ENCODE results near the gene UIMC1.
"Not testable (repeated sequence)": the region's sequence is repeated elsewhere in the genome, so short reads cannot be mapped to it uniquely, and the experiment has no call there.

Gene UIMC1

DNA sequence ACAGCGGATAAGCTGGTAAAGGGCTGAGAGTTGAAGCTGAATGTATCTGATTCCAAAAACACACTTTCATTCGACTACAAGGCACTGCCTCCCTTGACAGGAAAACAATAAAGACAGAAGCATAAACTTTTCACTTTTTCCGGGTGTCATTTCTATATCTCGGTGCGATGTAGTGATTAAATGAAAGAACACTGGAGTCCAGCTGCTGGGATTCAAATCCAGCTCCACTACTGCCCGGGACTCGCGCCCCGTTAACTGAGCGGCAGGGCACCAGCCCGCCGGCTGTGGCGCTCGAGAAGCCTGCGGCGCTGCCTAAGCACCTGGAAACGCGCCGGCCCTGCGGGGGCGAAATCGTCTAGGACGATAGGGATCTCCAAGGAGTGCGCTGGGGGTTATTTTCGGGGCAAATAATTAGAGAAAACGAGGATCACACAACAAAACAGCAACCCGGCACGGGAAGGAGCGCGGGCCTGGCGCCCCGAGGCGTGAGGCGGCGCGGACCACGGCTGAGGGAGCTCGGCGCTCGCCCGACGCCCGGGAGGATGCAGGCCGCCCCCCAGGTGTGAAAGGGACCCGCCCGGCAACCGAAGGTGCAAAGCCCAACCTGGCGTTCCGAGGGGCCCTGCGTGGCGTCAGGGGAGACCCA is 837 bp downstream of the UIMC1 start:
- DNase-seq (ENCODE audit: low read depth in 2 of 2) = peak; percentile 35 to 41

- no peak for DNase-seq (ENCODE audit: low read depth in 2 of 2)
Observed at GRCh38 chr5:177004961-177005360, 1.6 kb downstream of the UIMC1 start.

GRCh38 chr5:177003649-177004048 is 2.9 kb downstream of the UIMC1 start:
- no peak for DNase-seq (ENCODE audit: low read depth in 2 of 2)

- not testable (repeated sequence) for DNase-seq (ENCODE audit: low read depth in 2 of 2)
Observed at GRCh38 chr5:176999526-176999925, 7.1 kb downstream of the UIMC1 start.

DNA sequence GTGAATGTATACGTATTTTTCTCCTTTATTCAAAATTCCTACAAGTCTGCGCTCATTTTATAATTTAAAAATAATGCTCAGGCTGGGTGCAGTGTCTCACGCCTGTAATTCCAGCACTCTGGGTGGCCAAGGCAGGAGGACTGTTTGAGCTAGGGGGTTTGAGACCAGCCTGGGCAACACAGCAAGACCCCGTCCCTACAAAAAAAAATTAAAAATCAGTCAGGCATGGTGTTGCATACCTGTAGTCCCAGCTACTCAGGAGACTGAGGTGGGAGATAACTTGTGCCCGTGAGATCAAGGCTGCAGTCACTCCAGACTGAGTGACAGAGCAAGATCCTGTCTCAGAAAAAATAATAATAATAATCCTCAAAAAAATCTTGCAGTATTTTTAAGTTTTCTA is 7.8 kb downstream of the UIMC1 start:
- no peak for DNase-seq (ENCODE audit: low read depth in 2 of 2)

DNA sequence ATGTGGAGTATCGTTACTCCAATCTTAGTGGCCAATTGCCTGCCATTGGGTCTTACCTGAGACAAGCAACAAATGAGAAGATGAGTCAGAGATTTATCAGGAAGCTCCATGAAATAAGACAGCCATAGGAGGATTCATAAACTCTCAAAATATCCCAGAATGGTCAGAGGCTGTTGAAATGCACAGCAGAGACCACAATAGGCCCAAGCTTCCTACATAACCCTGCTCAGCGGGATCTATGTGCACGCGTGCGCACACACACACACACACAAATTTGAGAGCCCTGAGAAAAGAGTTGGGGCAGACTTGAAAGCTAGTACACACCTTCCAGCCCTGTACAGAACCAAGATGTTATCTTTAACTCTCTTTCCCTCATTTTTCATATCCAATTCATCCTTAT is 9.8 kb downstream of the UIMC1 start:
- DNase-seq (ENCODE audit: low read depth in 2 of 2) = no peak

- no peak for DNase-seq (ENCODE audit: low read depth in 2 of 2)
Observed at GRCh38 chr5:176995896-176996767, 10.4 kb downstream of the UIMC1 start.

DNA sequence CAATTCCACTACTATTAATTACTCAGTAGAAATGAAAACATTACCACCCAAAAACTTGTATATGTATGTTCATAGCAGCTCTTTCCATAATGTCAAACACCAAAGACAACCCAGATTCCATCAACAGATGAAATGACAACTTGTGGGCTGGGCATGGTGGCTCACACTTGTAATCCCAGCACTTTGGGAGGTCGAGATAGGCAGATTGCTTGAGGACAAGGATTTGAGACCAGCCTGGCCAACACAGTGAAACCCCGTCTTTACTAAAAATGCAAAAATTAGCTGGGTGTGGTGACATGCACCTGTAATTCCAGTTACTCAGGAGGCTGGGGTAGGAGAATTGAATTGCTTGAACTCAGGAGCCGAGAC is 11.5 kb downstream of the UIMC1 start:
- no peak for DNase-seq (ENCODE audit: low read depth in 2 of 2)

- DNase-seq (ENCODE audit: low read depth in 2 of 2) = no peak
Observed at GRCh38 chr5:176994460-176995121, 12.0 kb downstream of the UIMC1 start.

DNA sequence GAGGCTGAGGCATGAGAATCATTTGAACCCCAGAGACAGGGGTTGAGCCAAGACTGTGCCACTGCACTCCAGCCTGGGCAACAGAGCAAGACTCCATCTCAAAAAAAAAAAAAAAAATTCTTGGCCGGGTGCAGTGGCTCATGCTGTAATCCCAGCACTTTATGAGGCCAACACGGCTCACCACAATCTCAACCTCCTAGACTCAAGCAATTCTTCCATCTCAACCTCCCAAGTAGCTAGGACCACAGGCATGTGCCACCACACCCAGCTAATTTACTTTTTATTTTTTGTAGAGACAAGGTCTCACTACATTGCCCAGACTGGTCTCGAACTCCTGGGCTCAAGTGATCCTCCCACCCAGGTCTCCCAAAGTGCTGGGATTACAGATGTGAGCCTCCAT is 13.5 kb downstream of the UIMC1 start:
- DNase-seq (ENCODE audit: low read depth in 2 of 2) = not testable (repeated sequence)

DNA sequence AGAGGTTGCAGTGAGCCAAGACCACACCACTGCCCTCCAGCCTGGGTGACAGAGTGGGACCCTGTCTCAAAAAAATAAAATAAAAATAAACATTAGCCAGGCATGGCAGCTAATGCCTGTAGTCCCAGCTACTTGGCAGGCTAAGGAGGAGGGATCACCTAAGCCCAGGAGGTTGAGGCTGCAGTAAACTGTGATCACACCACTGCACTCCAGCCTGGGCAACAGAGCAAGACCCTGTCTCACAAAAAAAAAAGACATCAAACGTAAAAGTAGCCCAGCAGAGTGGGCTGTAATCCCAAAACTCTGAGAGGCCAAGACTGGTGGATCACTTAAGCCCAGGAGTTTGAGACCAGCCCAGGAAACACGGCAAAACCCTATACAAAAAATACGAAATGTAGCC is 19.0 kb downstream of the UIMC1 start:
- DNase-seq (ENCODE audit: low read depth in 2 of 2) = no peak

DNA sequence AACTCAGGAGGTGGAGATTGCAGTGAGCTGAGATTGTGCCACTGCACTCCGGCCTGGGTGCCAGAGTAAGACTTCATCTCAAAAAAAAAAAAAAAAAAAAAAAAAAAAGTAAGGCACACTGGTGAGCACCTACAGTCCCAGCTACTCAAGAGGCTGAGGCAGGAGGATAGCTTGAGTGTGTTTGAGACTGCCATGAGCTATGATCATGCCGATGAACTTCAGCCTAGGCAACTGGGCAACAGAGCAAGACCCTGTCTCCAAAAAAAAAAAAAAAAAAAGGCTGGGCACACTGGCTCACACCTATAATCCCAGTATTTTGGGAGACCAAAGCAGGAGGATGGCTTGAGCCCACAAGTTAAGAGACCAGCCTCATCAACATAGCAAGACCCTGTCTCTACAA is 20.3 kb downstream of the UIMC1 start:
- DNase-seq (ENCODE audit: low read depth in 2 of 2) = no peak

GRCh38 chr5:176985516-176985915 is 21.1 kb downstream of the UIMC1 start:
- DNase-seq (ENCODE audit: low read depth in 2 of 2) = peak in 1 of 2 donors; percentile 11

- not testable (repeated sequence) for DNase-seq (ENCODE audit: low read depth in 2 of 2)
Observed at GRCh38 chr5:176984176-176984575, 22.4 kb downstream of the UIMC1 start.

DNA sequence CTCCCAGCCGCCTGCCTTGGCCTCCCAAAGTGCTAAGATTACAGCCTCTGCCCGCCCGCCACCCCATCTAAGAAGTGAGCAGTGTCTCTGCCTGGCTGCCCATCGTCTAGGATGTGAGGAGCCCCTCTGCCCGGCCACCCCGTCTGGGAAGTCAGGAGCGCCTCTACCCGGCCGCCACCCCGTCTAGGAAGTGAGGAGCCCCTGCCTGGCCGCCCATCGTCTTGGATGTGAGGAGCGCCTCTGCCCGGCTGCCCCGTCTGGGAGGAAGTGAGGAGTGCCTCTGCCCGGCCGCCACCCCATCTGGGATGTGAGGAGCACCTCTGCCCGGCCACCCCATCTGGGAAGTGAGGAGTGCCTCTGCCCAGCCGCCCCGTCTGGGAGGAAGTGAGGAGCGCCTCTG is 23.0 kb downstream of the UIMC1 start:
- DNase-seq (ENCODE audit: low read depth in 2 of 2) = not testable (repeated sequence)

DNA sequence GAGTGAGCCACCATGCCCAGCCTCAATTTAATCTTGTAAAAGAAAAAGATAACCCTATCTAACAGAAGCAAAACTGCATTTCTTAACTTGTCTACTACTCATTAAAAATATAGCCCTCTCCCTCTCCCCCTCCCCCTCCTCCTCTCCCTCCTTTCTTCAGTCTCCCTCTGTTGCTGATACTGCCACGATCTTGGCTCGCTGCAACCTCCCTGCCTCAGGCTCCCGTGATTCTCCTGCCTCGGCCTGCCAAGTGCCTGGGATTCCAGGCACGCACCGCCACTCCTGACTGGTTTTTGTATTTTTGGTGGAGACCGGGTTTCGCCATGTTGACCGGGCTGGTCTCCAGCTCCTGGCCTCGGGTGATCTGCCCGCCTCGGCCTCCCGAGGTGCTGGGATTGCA is 23.5 kb downstream of the UIMC1 start:
- DNase-seq (ENCODE audit: low read depth in 2 of 2) = not testable (repeated sequence)

- DNase-seq (ENCODE audit: low read depth in 2 of 2) = no peak
Observed at GRCh38 chr5:176980818-176981217, 25.8 kb downstream of the UIMC1 start.

DNA sequence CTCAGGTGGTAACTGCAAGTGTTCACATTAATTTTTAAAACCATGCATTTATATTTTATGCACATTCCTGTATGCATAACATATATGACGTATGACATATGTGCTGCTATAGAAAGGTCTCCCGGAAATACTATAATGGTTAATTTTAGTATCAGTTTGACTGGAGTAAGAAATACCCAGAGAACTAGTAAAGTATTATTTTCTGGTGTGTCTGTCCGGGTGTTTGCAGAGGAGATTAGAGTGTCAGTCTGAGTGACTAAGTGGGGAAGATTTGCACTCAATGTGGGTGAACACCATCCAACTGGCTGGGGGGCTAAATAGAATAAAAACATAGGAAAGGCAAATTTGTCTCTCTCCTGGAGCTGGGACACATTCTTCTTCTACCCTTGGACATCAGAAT is 26.9 kb downstream of the UIMC1 start:
- DNase-seq (ENCODE audit: low read depth in 2 of 2) = no peak

- no peak for DNase-seq (ENCODE audit: low read depth in 2 of 2)
Observed at GRCh38 chr5:176965633-176966032, 40.9 kb downstream of the UIMC1 start.

GRCh38 chr5:176959051-176959450 is 47.5 kb downstream of the UIMC1 start:
- DNase-seq (ENCODE audit: low read depth in 2 of 2) = no peak

DNA sequence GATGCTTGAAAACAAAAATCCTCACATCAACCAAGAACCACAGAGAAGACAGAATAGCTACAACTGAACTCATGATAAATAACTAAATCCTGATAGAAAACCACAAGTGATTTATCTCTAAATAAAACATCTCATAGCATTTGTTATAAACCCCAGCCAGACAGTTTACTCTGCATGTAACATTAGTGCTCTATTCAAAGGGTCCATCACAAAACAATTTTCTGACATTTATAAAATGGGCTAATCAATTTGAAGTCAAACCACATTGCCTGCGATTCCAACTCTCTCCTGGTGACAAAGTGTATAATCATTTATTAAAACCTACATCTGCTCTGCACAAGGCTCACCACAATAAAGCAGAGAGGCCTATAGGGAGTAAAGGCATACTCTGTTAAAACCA is 49.8 kb downstream of the UIMC1 start:
- no peak for DNase-seq (ENCODE audit: low read depth in 2 of 2)

- DNase-seq (ENCODE audit: low read depth in 2 of 2) = no peak
Observed at GRCh38 chr5:176955895-176956294, 50.7 kb downstream of the UIMC1 start.

- no peak for DNase-seq (ENCODE audit: low read depth in 2 of 2)
Observed at GRCh38 chr5:176954050-176954449, 52.5 kb downstream of the UIMC1 start.

Measured in stimulated activated CD8-positive, alpha-beta memory T cell treated with anti-CD3 and anti-CD28 coated beads, Interleukin-15, amount 100 ng/mL, for 4 hours (primary cell).